Measurements from ENCODE around the gene FAM221B. TPM values are rescaled to one million over a fixed set of nuclear protein-coding genes. Genes with fewer than 3 reads are reported as not detected.

Gene FAM221B
- not detected for total RNA-seq
- polyA plus RNA-seq (ENCODE audit: insufficient read depth in 1 of 8, insufficient read length in 8 of 8, low replicate concordance in 1 of 8), result under 1 TPM; 0.08 to 0.26 (median 0.20) TPM
- long read RNA-seq, donor 1, result 0 reads
- long read RNA-seq, donor 2, result 0 reads
- long read RNA-seq, donor 3, result 0 reads
- long read RNA-seq, donor 4, result 0 reads
- long read RNA-seq, donor 5, result 0 reads
- long read RNA-seq, donor 6, result 0 reads
- long read RNA-seq, donor 7, result 0 reads
- long read RNA-seq, donor 8, result 0 reads
- long read RNA-seq, donor 9, result 0 reads
- long read RNA-seq, donor 10, partial matches to known transcripts, result 12 of 12 reads
- long read RNA-seq, donor 10, other reads (novel, unspliced or antisense), result 0 of 12 reads
- long read RNA-seq, donor 11, result 0 reads

GRCh38 chr9:35828716-35829083 is at the start of gene FAM221B:
Gene FAM221B, minus strand, starts transcription at chr9:35828732. Its CDS starts 2,571 bp downstream, at chr9:35826161.
- DNase-seq, result no peak
- Histone ChIP-seq H3K9me3 (replicated peaks; ENCODE audit: control insufficient read depth, low read depth, low read length) (no peaks in the 10 kb centered on the region), H3K4me1 (ENCODE audit: control insufficient read depth, insufficient read depth, low read length) (peaks cover 31% of the 10 kb centered on the region), H3K36me3 (ENCODE audit: control insufficient read depth, insufficient read depth, low read length) (no peaks in the 10 kb centered on the region), H3K27ac (ENCODE audit: low read length) (peak within 1 kb of the TSS; percentile 79), H3K27me3 (ENCODE audit: control insufficient read depth, insufficient read depth, low read length) (peaks cover 13% of the 10 kb centered on the region), H3K4me3 (ENCODE audit: low read length) (peak within 1 kb of the TSS; percentile 60)
- 2% methylated on average over 21 of the region's 21 CpGs for WGBS (ENCODE audit: insufficient coverage)

GRCh38 chr9:35872505-35872904 is 44.0 kb upstream of the FAM221B start:
- WGBS (ENCODE audit: insufficient coverage), result no CpG with 5 or more reads among the region's 3 CpGs
- H3K9me3 ChIP-seq (replicated peaks; ENCODE audit: control insufficient read depth, low read depth, low read length), result peaks cover 6% of the 10 kb centered on the region
- H3K27me3 ChIP-seq (ENCODE audit: control insufficient read depth, insufficient read depth, low read length), result peaks cover 18% of the 10 kb centered on the region
- no peak for DNase-seq
- H3K4me1 ChIP-seq (ENCODE audit: control insufficient read depth, insufficient read depth, low read length), result no peaks in the 10 kb centered on the region
- no peaks in the 10 kb centered on the region for H3K36me3 ChIP-seq (ENCODE audit: control insufficient read depth, insufficient read depth, low read length)
- H3K4me3 ChIP-seq (ENCODE audit: low read length), result no peak overlapping the region
- H3K27ac ChIP-seq (ENCODE audit: low read length), result no peak overlapping the region

DNA sequence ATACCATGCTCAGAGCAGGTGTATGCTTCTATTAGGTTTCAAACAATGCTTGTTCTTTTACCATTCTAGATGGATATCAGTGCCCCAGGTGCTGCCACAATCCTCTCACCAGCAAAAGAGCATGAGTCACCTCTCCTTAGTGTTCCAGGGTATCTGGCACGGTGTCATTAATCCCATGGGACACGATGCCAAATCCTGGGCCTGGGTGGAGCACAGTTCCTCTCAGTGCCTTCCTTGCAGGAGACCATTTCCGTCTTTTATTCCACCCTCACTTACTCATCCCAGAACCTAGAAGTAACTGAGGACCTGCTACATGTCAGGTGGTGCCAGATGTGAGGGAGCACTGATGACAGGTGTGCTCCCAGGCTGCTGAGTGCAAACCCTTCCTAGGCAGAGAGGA is 43.0 kb upstream of the FAM221B start:
- Histone ChIP-seq H3K27me3 (ENCODE audit: control insufficient read depth, insufficient read depth, low read length) (peaks cover 18% of the 10 kb centered on the region), H3K4me1 (ENCODE audit: control insufficient read depth, insufficient read depth, low read length) (no peaks in the 10 kb centered on the region), H3K9me3 (replicated peaks; ENCODE audit: control insufficient read depth, low read depth, low read length) (peaks cover 1% of the 10 kb centered on the region), H3K27ac (ENCODE audit: low read length) (no peak overlapping the region), H3K4me3 (ENCODE audit: low read length) (no peak overlapping the region), H3K36me3 (ENCODE audit: control insufficient read depth, insufficient read depth, low read length) (no peaks in the 10 kb centered on the region)
- WGBS (ENCODE audit: insufficient coverage), result 35% methylated on average over 2 of the region's 3 CpGs
- no peak for DNase-seq

DNA sequence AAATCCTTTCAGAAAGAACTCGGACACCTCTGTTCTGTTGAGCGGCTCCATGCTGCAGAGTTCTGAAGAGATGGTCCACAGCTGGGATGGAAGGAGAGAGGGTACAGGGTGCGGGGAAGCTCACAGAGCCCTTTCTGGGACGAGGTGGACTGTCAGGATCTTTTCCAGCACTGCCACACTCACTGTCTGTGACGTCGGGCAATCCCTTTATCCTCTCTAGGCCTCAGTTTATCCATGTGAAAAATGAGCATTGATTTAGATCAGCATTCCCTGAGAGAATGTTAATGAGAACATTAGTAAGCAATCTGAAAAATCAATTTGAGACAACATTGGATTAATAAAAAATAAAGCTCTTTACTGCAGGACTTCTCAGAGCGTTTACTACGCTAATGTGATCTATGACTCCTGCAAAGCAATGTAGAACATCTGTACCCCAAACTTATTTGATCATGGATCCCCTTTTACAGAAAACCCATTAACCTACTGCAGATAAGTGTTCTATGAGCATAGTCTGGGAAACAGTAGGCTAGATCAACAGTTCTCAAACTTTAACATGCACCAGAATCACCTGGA is 41.9 kb upstream of the FAM221B start, which contains the start of gene OR13J1:
Gene OR13J1, minus strand, starts transcription at position 51 of the 573 bp plus-strand sequence. Its CDS starts 0 bp downstream, at position 51.
- WGBS (ENCODE audit: insufficient coverage), result 73% methylated on average over 3 of the region's 8 CpGs
- H3K36me3 ChIP-seq (ENCODE audit: control insufficient read depth, insufficient read depth, low read length), result no peaks in the 10 kb centered on the region
- no peaks in the 10 kb centered on the region for H3K9me3 ChIP-seq (replicated peaks; ENCODE audit: control insufficient read depth, low read depth, low read length)
- peaks cover 18% of the 10 kb centered on the region for H3K27me3 ChIP-seq (ENCODE audit: control insufficient read depth, insufficient read depth, low read length)
- DNase-seq, result no peak
- H3K27ac ChIP-seq (ENCODE audit: low read length), result no peak within 1 kb of the TSS
- H3K4me1 ChIP-seq (ENCODE audit: control insufficient read depth, insufficient read depth, low read length), result no peaks in the 10 kb centered on the region
- no peak within 1 kb of the TSS for H3K4me3 ChIP-seq (ENCODE audit: low read length)

DNA sequence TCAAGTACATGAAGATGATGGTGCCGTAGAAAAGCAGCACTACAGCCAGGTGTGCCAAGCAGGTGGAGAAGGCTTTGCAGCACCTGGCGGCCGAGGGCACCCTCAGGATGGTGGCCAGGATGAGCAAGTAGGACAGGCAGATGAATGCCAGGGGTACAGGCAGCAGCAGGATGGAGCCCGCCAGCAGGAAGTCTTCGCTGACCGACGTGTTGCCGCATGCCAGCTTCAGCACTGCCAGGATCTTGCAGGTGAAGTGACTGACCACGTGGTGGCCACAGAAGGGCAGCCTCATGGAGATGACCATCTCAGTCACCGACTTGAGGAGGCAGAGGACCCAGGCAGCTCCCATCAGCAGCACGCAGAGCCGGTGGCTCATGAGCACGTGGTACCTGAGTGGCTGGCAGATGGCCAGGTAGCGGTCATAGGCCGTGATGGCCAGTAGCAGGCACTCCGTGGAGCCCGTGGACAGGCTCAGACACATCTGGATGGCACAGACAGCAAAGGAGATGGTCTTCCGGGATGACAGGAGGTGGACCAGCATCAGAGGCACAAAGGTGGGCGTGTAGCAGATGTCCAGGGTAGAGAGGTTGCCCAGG is 41.2 kb upstream of the FAM221B start:
- Histone ChIP-seq H3K27ac (ENCODE audit: low read length) (no peak overlapping the region), H3K4me3 (ENCODE audit: low read length) (no peak overlapping the region), H3K9me3 (replicated peaks; ENCODE audit: control insufficient read depth, low read depth, low read length) (no peaks in the 10 kb centered on the region), H3K27me3 (ENCODE audit: control insufficient read depth, insufficient read depth, low read length) (peaks cover 21% of the 10 kb centered on the region), H3K36me3 (ENCODE audit: control insufficient read depth, insufficient read depth, low read length) (no peaks in the 10 kb centered on the region), H3K4me1 (ENCODE audit: control insufficient read depth, insufficient read depth, low read length) (no peaks in the 10 kb centered on the region)
- no peak for DNase-seq
- WGBS (ENCODE audit: insufficient coverage), result 88% methylated on average over 19 of the region's 19 CpGs

GRCh38 chr9:35868933-35869332 is 40.4 kb upstream of the FAM221B start:
- Histone ChIP-seq H3K36me3 (ENCODE audit: control insufficient read depth, insufficient read depth, low read length) (no peaks in the 10 kb centered on the region), H3K9me3 (replicated peaks; ENCODE audit: control insufficient read depth, low read depth, low read length) (no peaks in the 10 kb centered on the region), H3K27ac (ENCODE audit: low read length) (no peak overlapping the region), H3K27me3 (ENCODE audit: control insufficient read depth, insufficient read depth, low read length) (peaks cover 25% of the 10 kb centered on the region), H3K4me1 (ENCODE audit: control insufficient read depth, insufficient read depth, low read length) (no peaks in the 10 kb centered on the region), H3K4me3 (ENCODE audit: low read length) (no peak overlapping the region)
- no peak for DNase-seq
- WGBS (ENCODE audit: insufficient coverage), result 75% methylated on average over 2 of the region's 2 CpGs

DNA sequence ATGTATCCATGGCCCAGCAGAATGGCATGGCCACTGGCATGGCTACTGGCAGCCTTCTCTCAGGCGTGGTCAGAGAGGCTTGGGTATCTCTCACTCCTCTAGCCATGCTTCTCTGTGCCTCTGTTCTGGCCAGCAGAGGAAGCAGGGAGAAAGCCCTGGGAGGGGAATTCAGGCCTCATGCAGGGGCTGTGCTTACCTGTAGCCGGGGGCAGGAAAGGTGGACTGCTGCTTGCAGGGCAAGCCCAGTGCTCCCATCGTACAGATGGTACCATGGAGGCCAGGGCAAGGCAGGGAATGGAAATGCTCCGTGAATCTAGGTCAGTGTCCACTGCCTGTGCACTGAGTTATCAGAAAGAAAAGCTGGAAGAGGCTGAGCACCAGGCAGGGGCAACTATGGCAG is 39.0 kb upstream of the FAM221B start:
- Histone ChIP-seq H3K36me3 (ENCODE audit: control insufficient read depth, insufficient read depth, low read length) (no peaks in the 10 kb centered on the region), H3K27ac (ENCODE audit: low read length) (no peak overlapping the region), H3K9me3 (replicated peaks; ENCODE audit: control insufficient read depth, low read depth, low read length) (no peaks in the 10 kb centered on the region), H3K4me3 (ENCODE audit: low read length) (no peak overlapping the region), H3K4me1 (ENCODE audit: control insufficient read depth, insufficient read depth, low read length) (peaks cover 2% of the 10 kb centered on the region), H3K27me3 (ENCODE audit: control insufficient read depth, insufficient read depth, low read length) (peaks cover 34% of the 10 kb centered on the region)
- 90% methylated on average over 3 of the region's 4 CpGs for WGBS (ENCODE audit: insufficient coverage)
- DNase-seq, result no peak

DNA sequence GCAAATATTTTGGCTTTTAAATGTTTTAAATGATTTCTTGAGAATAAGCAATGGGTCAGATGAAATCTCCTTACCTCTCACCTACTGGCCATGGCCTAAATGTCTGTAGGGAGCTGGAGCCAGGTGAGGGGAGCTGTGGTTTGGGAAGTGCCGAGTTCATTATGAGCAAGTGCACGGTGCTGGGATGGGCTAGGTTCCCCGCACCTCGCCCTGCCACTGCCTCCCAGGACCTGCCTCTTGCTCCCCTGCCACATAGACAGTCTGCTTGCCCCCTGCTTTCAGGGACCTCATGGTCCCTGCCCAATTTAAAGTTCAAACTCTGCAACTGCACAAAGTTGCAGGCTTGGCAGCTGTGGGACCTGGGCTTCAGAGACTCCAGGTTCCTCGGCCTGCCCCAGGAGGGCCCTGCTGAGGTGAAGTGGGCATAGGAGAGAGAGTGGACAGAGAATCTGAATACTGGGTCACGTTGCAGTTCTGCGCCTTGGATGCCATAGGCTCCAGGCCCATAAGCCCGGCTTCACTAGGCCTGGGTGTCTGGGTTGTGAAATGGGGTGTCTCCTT is 36.2 kb upstream of the FAM221B start:
- no peaks in the 10 kb centered on the region for H3K9me3 ChIP-seq (replicated peaks; ENCODE audit: control insufficient read depth, low read depth, low read length)
- H3K4me1 ChIP-seq (ENCODE audit: control insufficient read depth, insufficient read depth, low read length), result peaks cover 8% of the 10 kb centered on the region
- H3K27ac ChIP-seq (ENCODE audit: low read length), result no peak overlapping the region
- WGBS (ENCODE audit: insufficient coverage), result 76% methylated on average over 7 of the region's 8 CpGs
- peaks cover 44% of the 10 kb centered on the region for H3K27me3 ChIP-seq (ENCODE audit: control insufficient read depth, insufficient read depth, low read length)
- DNase-seq, result no peak
- no peak overlapping the region for H3K4me3 ChIP-seq (ENCODE audit: low read length)
- H3K36me3 ChIP-seq (ENCODE audit: control insufficient read depth, insufficient read depth, low read length), result no peaks in the 10 kb centered on the region

DNA sequence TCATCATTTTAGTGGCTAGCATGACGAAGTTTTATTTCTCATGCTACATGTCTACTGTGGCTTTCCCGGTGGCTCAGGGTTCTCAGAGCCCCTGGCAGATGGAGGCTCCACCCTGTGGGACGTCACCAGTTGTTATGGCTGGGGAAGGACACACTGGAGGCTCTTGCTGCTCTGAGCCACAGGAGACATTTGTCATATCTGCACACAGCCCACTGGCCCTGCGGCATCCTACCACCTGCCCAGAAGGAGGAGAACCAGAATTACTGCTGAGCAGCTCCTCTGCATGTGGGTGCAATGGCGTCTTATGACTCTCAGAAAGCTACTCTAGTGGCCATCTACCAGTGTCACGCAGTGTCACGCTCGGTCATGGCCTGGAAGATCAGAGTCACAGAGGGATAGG is 35.1 kb upstream of the FAM221B start:
- Histone ChIP-seq H3K27me3 (ENCODE audit: control insufficient read depth, insufficient read depth, low read length) (peaks cover 46% of the 10 kb centered on the region), H3K4me1 (ENCODE audit: control insufficient read depth, insufficient read depth, low read length) (peaks cover 12% of the 10 kb centered on the region), H3K36me3 (ENCODE audit: control insufficient read depth, insufficient read depth, low read length) (no peaks in the 10 kb centered on the region), H3K9me3 (replicated peaks; ENCODE audit: control insufficient read depth, low read depth, low read length) (no peaks in the 10 kb centered on the region), H3K27ac (ENCODE audit: low read length) (no peak overlapping the region), H3K4me3 (ENCODE audit: low read length) (no peak overlapping the region)
- 72% methylated on average over 6 of the region's 8 CpGs for WGBS (ENCODE audit: insufficient coverage)
- no peak for DNase-seq

DNA sequence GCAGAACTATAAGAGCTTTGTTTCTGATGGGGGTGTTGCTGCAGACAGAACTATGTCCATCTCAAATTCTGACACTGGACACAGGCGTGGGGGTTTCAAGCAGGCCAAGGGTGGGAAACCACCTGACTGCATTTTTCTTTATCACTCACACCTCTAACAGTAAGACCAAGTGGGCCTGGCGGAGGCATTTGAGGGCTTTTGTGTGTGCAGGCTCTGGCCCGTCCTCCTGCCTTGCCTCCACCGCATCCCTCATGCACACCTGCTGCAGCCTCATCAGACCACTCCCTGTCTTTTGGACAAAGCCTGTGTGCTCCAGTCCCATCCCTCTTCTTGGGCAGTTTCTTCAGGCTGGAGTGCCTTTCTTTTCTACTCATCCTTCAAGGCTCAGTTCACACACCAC is 33.8 kb upstream of the FAM221B start:
- Histone ChIP-seq H3K4me1 (ENCODE audit: control insufficient read depth, insufficient read depth, low read length) (peaks cover 12% of the 10 kb centered on the region), H3K9me3 (replicated peaks; ENCODE audit: control insufficient read depth, low read depth, low read length) (no peaks in the 10 kb centered on the region), H3K4me3 (ENCODE audit: low read length) (no peak overlapping the region), H3K27me3 (ENCODE audit: control insufficient read depth, insufficient read depth, low read length) (peaks cover 44% of the 10 kb centered on the region), H3K27ac (ENCODE audit: low read length) (no peak overlapping the region), H3K36me3 (ENCODE audit: control insufficient read depth, insufficient read depth, low read length) (no peaks in the 10 kb centered on the region)
- DNase-seq, result no peak
- 91% methylated on average over 4 of the region's 4 CpGs for WGBS (ENCODE audit: insufficient coverage)

Measured in muscle of leg (tissue), 16 donors.